GM12872 (cell line): ENCODE data around the gene LGI4.

ENCODE experiments used
- CTCF ChIP-seq: IDR thresholded peaks from 3 replicates; pipeline ENCODE4 v1.5.1; 2011; ENCODE audit warnings: low read depth, mild to moderate bottlenecking, low read length, moderate library complexity; ENCODE audit not compliant: insufficient read depth

Gene LGI4

GRCh38 chr19:35134601-35135242, at the start of gene LGI4:
Gene LGI4, minus strand, starts transcription at chr19:35135059. Its CDS starts 379 bp downstream, at chr19:35134680.
- no peak for TF ChIP-seq CTCF

GRCh38 chr19:35184267-35184666, 49.4 kb upstream of the LGI4 start:
- TF ChIP-seq CTCF, result no peak

GRCh38 chr19:35181387-35181786, 46.5 kb upstream of the LGI4 start:
- TF ChIP-seq CTCF, result no peak

GRCh38 chr19:35179830-35180229, 45.0 kb upstream of the LGI4 start:
- no peak for TF ChIP-seq CTCF

GRCh38 chr19:35178701-35179100, 43.8 kb upstream of the LGI4 start:
- TF ChIP-seq CTCF, result no peak

DNA sequence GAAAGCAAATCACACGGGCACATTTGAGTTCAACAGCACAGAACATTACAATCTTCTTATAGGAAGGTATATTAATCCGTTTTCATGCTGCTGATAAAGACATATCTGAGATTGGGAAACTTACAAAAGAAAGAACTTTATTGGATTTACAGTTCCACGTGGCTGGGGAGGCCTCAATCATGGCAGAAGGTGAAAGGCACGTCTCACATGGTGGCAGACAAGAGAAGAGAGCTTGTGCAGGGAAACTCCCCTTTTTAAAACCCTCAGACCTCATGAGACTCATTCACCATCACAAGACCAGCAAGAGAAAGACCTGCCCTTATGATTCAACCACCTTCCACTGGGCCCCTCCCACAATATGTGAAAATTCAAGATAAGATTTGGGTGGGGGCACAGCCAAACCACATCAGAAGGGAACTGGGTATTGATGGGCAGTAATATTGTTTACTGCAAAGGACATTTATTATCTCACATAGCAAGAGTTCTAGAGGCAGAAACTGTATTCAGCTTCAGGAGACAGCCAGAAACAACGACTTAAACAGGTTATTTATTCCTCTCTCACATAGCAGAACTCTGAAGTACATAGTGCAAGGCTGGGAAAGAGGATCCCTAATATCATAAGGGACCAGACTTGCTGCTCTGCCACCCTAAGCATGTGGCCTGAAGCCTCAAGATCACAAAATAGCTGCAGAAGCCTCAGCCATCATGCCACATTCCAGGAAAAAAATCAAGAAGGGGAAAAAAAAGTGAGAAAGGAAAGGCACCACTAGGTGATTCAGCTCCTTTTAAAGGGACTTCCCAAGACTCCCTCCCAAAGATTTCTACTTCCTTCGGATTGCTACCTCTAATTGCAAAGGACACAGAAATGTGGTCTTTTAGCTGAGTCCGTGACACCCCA, 42.8 kb upstream of the LGI4 start:
- no peak for TF ChIP-seq CTCF

DNA sequence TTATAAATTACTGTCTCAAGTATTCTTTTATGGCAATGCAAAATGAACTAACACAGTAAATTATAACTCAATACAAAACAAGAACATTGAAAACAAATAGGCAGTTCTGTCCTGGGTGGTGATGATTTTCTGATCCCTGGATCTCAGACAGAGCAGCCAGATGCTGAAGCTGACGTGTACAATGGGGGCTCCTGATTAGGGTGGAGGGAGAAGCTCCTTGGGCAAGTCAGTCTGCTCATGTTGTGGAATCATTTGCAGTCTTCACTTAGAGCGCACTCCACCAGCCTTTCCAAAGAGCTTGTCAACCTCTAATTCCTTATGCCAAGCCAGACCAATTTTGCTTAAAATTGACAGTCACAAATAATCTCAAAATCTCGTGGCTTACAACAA, 41.3 kb upstream of the LGI4 start:
- TF ChIP-seq CTCF, result no peak
